OCI-LY3 (cell line): ENCODE measurements around the gene MAOB.

Experiments used
- CTCF ChIP-seq: fragments of 200-600, 300-600 bp; sonication (generic); IDR thresholded peaks from 2 replicates; pipeline ENCODE4 v1.5.1; 2014; ENCODE audit warnings: antibody characterized with exemption, low read length, low read depth
- EZH2phosphoT487 ChIP-seq: fragments of 200-600 bp; shearing (Covaris generic); IDR thresholded peaks from 2 replicates; pipeline ENCODE4 v1.6.1; 2018; ENCODE audit warnings: antibody characterized with exemption, mixed run types, low read depth

- TF ChIP-seq CTCF (no peak), EZH2phosphoT487 (no peak)
Measured at GRCh38 chrX:43898406-43899035, 16.3 kb upstream of the MAOB start.
